GM12873 (cell line): ENCODE data around the gene KANK4.

ENCODE experiments used
- CTCF ChIP-seq: IDR thresholded peaks from 2 replicates; pipeline ENCODE4 v1.5.1; 2012; ENCODE audit warnings: low read depth, mild to moderate bottlenecking, moderate library complexity, low read length, control low read depth; ENCODE audit not compliant: insufficient read depth; ENCODE audit errors: missing control alignments

KANK4 gene

DNA sequence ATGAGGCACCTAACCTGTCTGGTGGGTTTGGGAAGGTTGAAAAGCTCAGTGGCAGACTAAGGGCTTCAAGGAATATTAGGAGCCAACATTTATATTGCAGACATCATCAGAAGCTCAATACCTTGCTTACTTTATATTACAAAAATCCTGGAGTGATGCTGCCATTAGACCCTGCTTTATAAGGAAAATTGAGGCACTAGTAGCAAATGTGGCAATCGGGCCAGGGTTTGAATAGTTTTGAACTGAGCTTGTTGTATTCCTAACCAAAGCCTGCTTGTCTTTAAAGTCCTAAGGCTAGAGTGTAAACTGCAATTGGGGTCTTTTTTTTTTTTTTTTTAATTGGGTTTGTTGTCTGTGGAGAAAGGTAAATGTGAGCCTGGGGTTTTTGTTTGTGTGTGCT, 110.3 kb downstream of the KANK4 start:
- no peak for TF ChIP-seq CTCF

GRCh38 chr1:62208087-62208486, 111.1 kb downstream of the KANK4 start:
- TF ChIP-seq CTCF, result no peak

DNA sequence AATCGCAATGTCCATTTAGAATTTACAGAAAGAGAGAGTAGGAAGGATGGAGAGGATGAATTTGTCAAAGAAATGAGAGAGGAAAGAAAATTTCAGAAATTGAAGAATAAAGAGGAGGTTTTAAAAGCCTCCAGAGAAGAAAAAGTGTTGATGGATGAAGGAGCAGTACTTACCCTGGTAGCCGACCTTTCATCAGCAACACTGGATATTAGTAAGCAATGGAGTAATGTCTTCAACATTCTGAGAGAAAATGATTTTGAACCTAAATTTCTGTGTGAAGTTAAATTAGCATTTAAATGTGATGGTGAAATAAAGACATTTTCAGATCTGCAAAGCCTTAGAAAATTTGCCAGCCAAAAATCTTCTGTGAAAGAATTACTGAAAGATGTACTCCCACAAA, 112.0 kb downstream of the KANK4 start:
- no peak for TF ChIP-seq CTCF

- no peak for TF ChIP-seq CTCF
Observed at GRCh38 chr1:62198781-62199125, 120.5 kb downstream of the KANK4 start.

DNA sequence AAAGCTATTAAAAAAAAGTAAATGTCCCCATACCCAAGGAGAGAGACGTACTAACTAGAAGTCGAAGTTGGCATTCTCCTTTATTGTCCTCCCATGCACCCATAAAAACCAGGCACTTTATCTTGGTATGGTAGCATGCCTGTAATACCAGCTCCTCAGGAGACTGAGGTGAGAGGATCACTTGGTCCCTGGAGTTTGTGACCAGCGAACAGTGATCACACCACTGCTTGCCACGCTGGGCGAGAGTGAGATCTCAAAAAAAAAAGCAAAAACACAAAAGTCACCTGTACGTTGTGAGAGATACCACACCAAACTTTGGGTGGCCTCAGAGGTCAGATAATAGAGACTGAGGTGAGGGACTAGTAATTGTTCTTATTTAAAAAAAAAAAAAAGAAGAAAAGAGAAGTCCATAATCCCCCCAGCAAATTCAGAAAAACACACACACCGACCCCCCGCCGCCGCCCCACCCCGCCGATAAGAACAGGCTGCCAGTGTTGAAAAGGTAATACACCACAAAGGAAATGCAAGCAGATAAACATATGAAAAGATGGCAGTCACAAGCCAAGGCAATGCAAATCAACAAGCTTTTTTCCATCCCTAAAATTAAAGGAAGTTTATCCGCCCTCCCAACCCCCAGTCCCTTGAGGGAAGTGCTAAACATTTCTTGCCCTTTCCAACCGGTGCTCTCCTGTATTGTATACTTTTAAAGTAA, 121.0 kb downstream of the KANK4 start:
- TF ChIP-seq CTCF, result no peak

DNA sequence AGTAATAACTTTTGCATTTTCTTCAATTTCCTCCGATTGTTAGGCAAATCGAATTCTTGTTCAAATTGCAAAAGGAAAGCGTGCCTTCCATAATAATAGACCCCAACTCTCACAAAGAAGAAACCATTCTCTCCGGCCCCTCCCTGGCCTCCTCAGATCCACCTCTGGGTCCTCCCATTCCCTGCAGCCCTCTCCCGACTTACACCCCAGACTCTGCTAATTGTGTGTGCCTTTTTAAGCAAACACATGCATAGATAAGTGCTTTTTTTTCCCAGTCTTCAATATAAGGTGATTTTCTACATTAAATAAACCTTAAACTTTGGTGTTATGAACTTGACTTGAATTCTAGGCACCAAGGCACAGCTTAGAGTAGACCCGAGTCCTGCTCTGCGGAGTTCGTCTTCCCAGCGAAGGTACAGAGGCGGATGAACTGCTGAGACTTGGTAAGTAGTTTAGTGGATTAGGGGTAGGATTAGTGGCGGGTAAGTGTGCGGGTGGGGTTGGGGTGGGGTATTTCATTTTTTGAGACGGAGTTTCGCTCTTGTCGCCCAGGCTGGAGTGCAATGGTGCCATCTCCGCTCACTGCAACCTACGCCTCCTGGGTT, 123.0 kb downstream of the KANK4 start:
- TF ChIP-seq CTCF, result no peak

- TF ChIP-seq CTCF, result no peak
Observed at GRCh38 chr1:62194651-62195544, 124.3 kb downstream of the KANK4 start, which contains the start of gene L1TD1. L1TD1 (plus strand) TSS chr1:62194849; CDS start chr1:62206629, 11,780 bp downstream.
